H1 (cell line): ENCODE results near the gene MYO3A. TPM values are rescaled to one million over a fixed set of nuclear protein-coding genes. Genes with fewer than 3 reads are reported as not detected.

Experiments
- BACH1 ChIP-seq: IDR thresholded peaks from 2 replicates; pipeline ENCODE4 v1.6.1; 2012; ENCODE audit warnings: low read length, improper control_type of control experiment
- CEBPB ChIP-seq: IDR thresholded peaks from 2 replicates; pipeline ENCODE4 v1.6.1; 2012; ENCODE audit warnings: low read depth, low read length
- EP300 ChIP-seq, 2 experiments: IDR thresholded peaks; 1 replicate in 1 of 2; 2 replicates in 1 of 2; pipeline ENCODE4 v1.6.1; 2011 to 2012; ENCODE audit warnings: low read depth in 2 of 2, low read length in 2 of 2, mild to moderate bottlenecking in 2 of 2, borderline replicate concordance in 1 of 2, inconsistent platforms in 1 of 2, moderate library complexity in 1 of 2
- MAFK ChIP-seq: IDR thresholded peaks from 2 replicates; pipeline ENCODE4 v1.6.1; 2012; ENCODE audit warnings: low read depth, mild to moderate bottlenecking, improper control_type of control experiment, low read length
- TAF7 ChIP-seq: optimal IDR thresholded peaks from 2 replicates; pipeline ENCODE3; 2011; ENCODE audit warnings: low read depth, mild to moderate bottlenecking, inconsistent platforms, low read length, moderate library complexity, borderline replicate concordance
- polyA plus RNA-seq, 7 experiments: library from polyadenylated mRNA; depleted of rRNA in 3 of 7; stranded (reverse) in 5 of 7; unstranded in 2 of 7; fragments of >200 nt in 5 of 7; fragments of 200-250 nt in 2 of 7; gene quantifications; 1 replicate in 5 of 7; 2 replicates in 1 of 7; 4 replicates in 1 of 7; pipeline versions ENCODE4 v1.2.1 to v1.2.3, GENCODE V29; 2011 to 2013; ENCODE audit warnings: missing spikeins in 2 of 7, mixed read lengths in 2 of 7
- total RNA-seq: library from RNA; stranded (reverse); fragmentation: NEBNext Ultra II Directional; extraction: Animal tissue kit (Norgen Biotek cat#: 25700); gene quantifications from 2 replicates; pipeline ENCODE4 v1.2.1, GENCODE V29; 2021
- TF ChIP-seq, protein P1 (sequence below), 3 experiments: IDR thresholded peaks; 1 replicate in 2 of 3; 2 replicates in 1 of 3; pipeline versions ENCODE4 v1.5.1 to v1.6.1; 2011; ENCODE audit warnings: low read length in 3 of 3, mild to moderate bottlenecking in 3 of 3, inconsistent platforms in 2 of 3, low read depth in 1 of 3, moderate library complexity in 1 of 3; ENCODE audit not compliant: insufficient read depth in 1 of 3; ENCODE audit errors: control extremely low read depth in 1 of 3

Gene MYO3A
- total and polyA plus RNA-seq, 2 of the 8 experiments (the other 6 are each of a cell fraction or from before 2014, with no cell fraction given) = 3.9 to 5.3 TPM

- TF ChIP-seq TAF7 (no peak), EP300 (IDR thresholded peaks at IDR 0.05; ENCODE audit: borderline replicate concordance in 1 of 2, low read depth in 2 of 2, low read length in 2 of 2) (no peak), BACH1 (peak; percentile 83), CEBPB (no peak), MAFK (no peak)
- TF ChIP-seq, protein P1, sequence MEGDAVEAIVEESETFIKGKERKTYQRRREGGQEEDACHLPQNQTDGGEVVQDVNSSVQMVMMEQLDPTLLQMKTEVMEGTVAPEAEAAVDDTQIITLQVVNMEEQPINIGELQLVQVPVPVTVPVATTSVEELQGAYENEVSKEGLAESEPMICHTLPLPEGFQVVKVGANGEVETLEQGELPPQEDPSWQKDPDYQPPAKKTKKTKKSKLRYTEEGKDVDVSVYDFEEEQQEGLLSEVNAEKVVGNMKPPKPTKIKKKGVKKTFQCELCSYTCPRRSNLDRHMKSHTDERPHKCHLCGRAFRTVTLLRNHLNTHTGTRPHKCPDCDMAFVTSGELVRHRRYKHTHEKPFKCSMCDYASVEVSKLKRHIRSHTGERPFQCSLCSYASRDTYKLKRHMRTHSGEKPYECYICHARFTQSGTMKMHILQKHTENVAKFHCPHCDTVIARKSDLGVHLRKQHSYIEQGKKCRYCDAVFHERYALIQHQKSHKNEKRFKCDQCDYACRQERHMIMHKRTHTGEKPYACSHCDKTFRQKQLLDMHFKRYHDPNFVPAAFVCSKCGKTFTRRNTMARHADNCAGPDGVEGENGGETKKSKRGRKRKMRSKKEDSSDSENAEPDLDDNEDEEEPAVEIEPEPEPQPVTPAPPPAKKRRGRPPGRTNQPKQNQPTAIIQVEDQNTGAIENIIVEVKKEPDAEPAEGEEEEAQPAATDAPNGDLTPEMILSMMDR (IDR thresholded peaks at IDR 0.05; ENCODE audit: control extremely low read depth in 1 of 3, insufficient read depth in 1 of 3, low read depth in 1 of 3, low read length in 3 of 3) = peak; percentile 41 to 64 (median 47)
Measured at GRCh38 chr10:25934621-25935139, 651 bp downstream of the MYO3A start (continued).
